GM23338 (cell line): ENCODE measurements around the gene NRG3. TPM values are rescaled to one million over a fixed set of nuclear protein-coding genes. Genes with fewer than 3 reads are reported as not detected.

Source experiments
- ATAC-seq: fragments of 200-7000 bp; cut with Tn5 transposase; 3 replicates; pipeline ENCODE4 v1.9.1; 2020
- DNase-seq: peaks from one replicate; pipeline ENCODE4 v3.0.0-alpha.2; 2015; ENCODE audit warnings: low spot score
- H2AFZ ChIP-seq: fragments of 200-600 bp; sonication (generic); 2 replicates; pipeline ENCODE4 v1.8.0; 2016; ENCODE audit warnings: antibody characterized with exemption, mild to moderate bottlenecking, moderate library complexity
- H3F3A ChIP-seq: fragments of 200-600 bp; sonication (generic); replicated peaks from 2 replicates; pipeline ENCODE4 v1.8.0; 2017; ENCODE audit warnings: antibody characterized with exemption, mixed run types, low read depth
- H3K27ac ChIP-seq: fragments of 200-600 bp; sonication (generic); 2 replicates; pipeline ENCODE4 v1.6.1; 2016; ENCODE audit warnings: low read depth
- H3K27me3 ChIP-seq: fragments of 200-600 bp; sonication (generic); 2 replicates; pipeline ENCODE4 v1.8.0; 2016; ENCODE audit warnings: mild to moderate bottlenecking, mixed run types, moderate library complexity; ENCODE audit not compliant: insufficient read depth
- H3K36me3 ChIP-seq: fragments of 200-600 bp; sonication (generic); 2 replicates; pipeline ENCODE4 v1.8.0; 2016; ENCODE audit warnings: mild to moderate bottlenecking; ENCODE audit not compliant: insufficient read depth
- H3K4me1 ChIP-seq: fragments of 200-600 bp; sonication (generic); 2 replicates; pipeline ENCODE4 v1.8.0; 2016; ENCODE audit warnings: mild to moderate bottlenecking, moderate library complexity; ENCODE audit not compliant: insufficient read depth
- H3K4me2 ChIP-seq: fragments of 200-600 bp; sonication (generic); 2 replicates; pipeline ENCODE4 v1.7.1; 2017; ENCODE audit warnings: mixed run types
- H3K4me3 ChIP-seq: fragments of 200-600 bp; sonication (generic); 2 replicates; pipeline ENCODE4 v1.6.1; 2016; ENCODE audit warnings: mixed run types
- H3K79me2 ChIP-seq: fragments of 200-600 bp; sonication (generic); replicated peaks from 2 replicates; pipeline ENCODE4 v1.8.0; 2017; ENCODE audit warnings: mild to moderate bottlenecking; ENCODE audit not compliant: insufficient read depth
- H3K9me2 ChIP-seq: fragments of 200-600 bp; sonication (generic); 2 replicates; pipeline ENCODE4 v1.8.0; 2017; ENCODE audit not compliant: insufficient read depth
- H4K20me1 ChIP-seq: fragments of 200-600 bp; sonication (generic); replicated peaks from 2 replicates; pipeline ENCODE4 v1.8.0; 2017; ENCODE audit warnings: mild to moderate bottlenecking; ENCODE audit not compliant: insufficient read depth
- H3K27ac Mint-ChIP-seq: 2 replicates; pipeline ENCODE4 v1.8.0; 2020; ENCODE audit warnings: inconsistent platforms, mild to moderate bottlenecking, moderate library complexity, mixed read lengths
- H3K27me3 Mint-ChIP-seq: 3 replicates; pipeline ENCODE4 v1.8.0; 2022; ENCODE audit warnings: low read depth, mild to moderate bottlenecking, moderate library complexity, mixed read lengths, inconsistent platforms; ENCODE audit not compliant: insufficient read depth, poor library complexity
- H3K36me3 Mint-ChIP-seq: 3 replicates; pipeline ENCODE4 v1.8.0; 2021; ENCODE audit warnings: low read depth, mild to moderate bottlenecking, inconsistent platforms, moderate library complexity, mixed read lengths
- H3K4me1 Mint-ChIP-seq: 3 replicates; pipeline ENCODE4 v1.8.0; 2020; ENCODE audit warnings: mild to moderate bottlenecking, inconsistent platforms, mixed read lengths
- H3K4me3 Mint-ChIP-seq: 3 replicates; pipeline ENCODE4 v1.8.0; 2021; ENCODE audit warnings: moderate library complexity, mild to moderate bottlenecking, inconsistent platforms, mixed read lengths
- H3K9me3 Mint-ChIP-seq: 3 replicates; pipeline ENCODE4 v1.8.0; 2020; ENCODE audit warnings: moderate library complexity, mild to moderate bottlenecking, inconsistent platforms, mixed read lengths
- CTCF ChIP-seq, 2 experiments: fragments of 200-600 bp in 1 of 2; sonication (generic) in 1 of 2; conservative IDR thresholded peaks; 2 replicates each; pipeline versions ENCODE4 v1.5.1 to v1.6.1; 2016 to 2017; ENCODE audit warnings: antibody characterized with exemption in 2 of 2, low read depth in 2 of 2, mild to moderate bottlenecking in 2 of 2, moderate library complexity in 1 of 2
- EZH2 ChIP-seq: fragments of 200-600 bp; sonication (generic); IDR thresholded peaks from one replicate; pipeline ENCODE4 v1.8.0; 2017; ENCODE audit warnings: antibody characterized with exemption, mild to moderate bottlenecking, low read depth; ENCODE audit not compliant: unreplicated experiment
- EZH2phosphoT487 ChIP-seq: fragments of 200-600 bp; sonication (generic); IDR thresholded peaks from one replicate; pipeline ENCODE4 v1.8.1; 2018; ENCODE audit warnings: antibody characterized with exemption; ENCODE audit not compliant: unreplicated experiment
- ZNF462 ChIP-seq: fragments of 250-450 bp; sonication (Bioruptor Pico); IDR thresholded peaks from 2 replicates; pipeline ENCODE4 v1.5.0; 2020; ENCODE audit warnings: mild to moderate bottlenecking, moderate library complexity
- polyA plus RNA-seq: library from polyadenylated mRNA; unstranded; fragments of >200 nt; fragmentation: Nextera tagmentation; extraction: Ambion mirVana; gene quantifications from 2 replicates; pipeline ENCODE4 v1.2.1, GENCODE V29; 2016
- total RNA-seq: library from RNA; depleted of rRNA; stranded (reverse); fragments of >200 nt; shearing (Covaris generic); gene quantifications from 2 replicates; pipeline ENCODE4 v1.2.3, GENCODE V29; 2014

The NRG3 gene
- total and polyA plus RNA-seq, 2 experiments from 2014 or later, result 1.9 to 3.9 TPM

GRCh38 chr10:81843042-81843441 lies 32.0 kb upstream of the NRG3 start:
- H3K9me3 Mint-ChIP-seq, result no peaks in the 10 kb centered on the region
- peaks cover 13% of the 10 kb centered on the region for H3K4me1 ChIP-seq
- no peak overlapping the region for H3K27ac ChIP-seq
- ATAC-seq (no peak), DNase-seq (peak; percentile 45)
- no peak overlapping the region for H2AFZ ChIP-seq
- no peaks in the 10 kb centered on the region for H4K20me1 ChIP-seq
- no peak overlapping the region for H3K27ac Mint-ChIP-seq
- H3K27me3 ChIP-seq, result peaks cover 16% of the 10 kb centered on the region; the same call in 1 of the 2 replicates
- TF ChIP-seq EZH2phosphoT487 (no peak), CTCF (conservative IDR thresholded peaks at IDR 0.05; ENCODE audit: low read depth in 2 of 2) (peak; percentile 59 to 76)
- H3K4me1 Mint-ChIP-seq, result peaks cover 41% of the 10 kb centered on the region
- no peak overlapping the region for H3K4me2 ChIP-seq
- H3K36me3 ChIP-seq, result no peaks in the 10 kb centered on the region
- H3K9me2 ChIP-seq, result no peaks in the 10 kb centered on the region
- H3K4me3 Mint-ChIP-seq, result no peak overlapping the region
- no peaks in the 10 kb centered on the region for H3K36me3 Mint-ChIP-seq
- H3K27me3 Mint-ChIP-seq, result peaks cover 4% of the 10 kb centered on the region
- no peaks in the 10 kb centered on the region for H3K79me2 ChIP-seq
- no peaks in the 10 kb centered on the region for H3F3A ChIP-seq
- H3K4me3 ChIP-seq, result no peak overlapping the region

GRCh38 chr10:81847675-81848074 lies 27.3 kb upstream of the NRG3 start:
- peak overlapping the region; percentile 16 for H3K4me3 Mint-ChIP-seq
- H3K4me2 ChIP-seq, result peak overlapping the region; percentile 45

More at GRCh38 chr10:81847675-81848074, 27.3 kb upstream of the NRG3 start:
- Histone ChIP-seq H3K4me1 (peaks cover 22% of the 10 kb centered on the region), H4K20me1 (no peaks in the 10 kb centered on the region), H3K79me2 (no peaks in the 10 kb centered on the region), H2AFZ (no peak overlapping the region), H3K36me3 (no peaks in the 10 kb centered on the region), H3K27ac (peak overlapping the region; percentile 58; the same call in 1 of the 2 replicates), H3K9me2 (no peaks in the 10 kb centered on the region), H3K4me3 (peak overlapping the region; percentile 25; the same call in 1 of the 2 replicates), H3F3A (no peaks in the 10 kb centered on the region), H3K27me3 (no peaks in the 10 kb centered on the region)
- H3K27ac Mint-ChIP-seq, result peak overlapping the region; percentile 92
- DNase-seq, result peak; percentile 82
- no peaks in the 10 kb centered on the region for H3K9me3 Mint-ChIP-seq
- peaks cover 3% of the 10 kb centered on the region for H3K27me3 Mint-ChIP-seq
- TF ChIP-seq EZH2 (no peak), ZNF462 (peak; percentile 93)
- ATAC-seq, result peak; percentile 96
- H3K4me1 Mint-ChIP-seq, result peaks cover 39% of the 10 kb centered on the region
- no peaks in the 10 kb centered on the region for H3K36me3 Mint-ChIP-seq
